Measurements from ENCODE around the gene SLC26A9. TPM values are rescaled to one million over a fixed set of nuclear protein-coding genes. Genes with fewer than 3 reads are reported as not detected.

The SLC26A9 gene
- total and polyA plus RNA-seq, 2 of the 4 experiments (the other 2 are of a cell fraction), result not detected

- Histone ChIP-seq H2BK20ac (ENCODE audit: low read depth, low read length) (no peak overlapping the region), H3K79me1 (ENCODE audit: low read depth in 1 of 2, low read length in 2 of 2) (no peaks in the 10 kb centered on the region), H3K27ac (ENCODE audit: insufficient read depth, low read length) (no peak overlapping the region), H3K23ac (ENCODE audit: low read depth, low read length) (no peak overlapping the region), H3K9ac (ENCODE audit: low read depth, low read length) (no peak overlapping the region), H4K8ac (ENCODE audit: low read depth in 2 of 2, low read length in 2 of 2) (no peak overlapping the region), H3K27me3 (ENCODE audit: control insufficient read depth, insufficient read depth, low read length) (peaks cover 22% of the 10 kb centered on the region), H3K9me3 (ENCODE audit: control insufficient read depth, insufficient read depth, low read length) (no peaks in the 10 kb centered on the region), H3K4me3 (ENCODE audit: insufficient read depth, low read depth, low read length) (no peak overlapping the region), H3K4ac (ENCODE audit: low read depth, low read length) (no peak overlapping the region), H3K9me1 (ENCODE audit: insufficient read depth, low read length) (no peaks in the 10 kb centered on the region; the same call in 1 of the 2 replicates), H4K20me1 (ENCODE audit: insufficient read depth, low read length) (no peaks in the 10 kb centered on the region), H2AFZ (replicated peaks; ENCODE audit: low read length, poor library complexity) (no peak overlapping the region), H4K91ac (ENCODE audit: insufficient read depth, low read depth, low read length) (no peak overlapping the region), H2BK5ac (ENCODE audit: low read depth, low read length, poor library complexity, severe bottlenecking) (no peak overlapping the region), H2AK5ac (ENCODE audit: low read depth, low read length) (no peak overlapping the region), H2BK15ac (ENCODE audit: low read depth, low read length) (no peak overlapping the region), H3K18ac (ENCODE audit: low read depth, low read length) (no peak overlapping the region), H3K4me2 (ENCODE audit: low read depth, low read length) (no peak overlapping the region), H3K36me3 (ENCODE audit: control insufficient read depth, insufficient read depth, low read length) (no peaks in the 10 kb centered on the region), H2BK120ac (ENCODE audit: low read depth, low read length) (no peak overlapping the region), H3K4me1 (ENCODE audit: control insufficient read depth, insufficient read depth, low read length) (no peaks in the 10 kb centered on the region), H3K56ac (ENCODE audit: extremely low read depth, insufficient read depth, low read length) (no peak overlapping the region), H4K5ac (ENCODE audit: low read depth, low read length) (no peak overlapping the region), H2AK9ac (replicated peaks; ENCODE audit: low read depth, low read length, poor library complexity) (no peak overlapping the region), H3K14ac (replicated peaks; ENCODE audit: low read depth, low read length) (no peak overlapping the region)
- ChIA-PET CTCF (interaction anchor here (11.2 kb wide), 1 partner anchor 55 kb away, joined by 161 read pairs; no protein-coding TSS in a partner anchor), POLR2A (ENCODE audit: unreplicated experiment) (no interaction called here)
- DNase-seq (no peak), ATAC-seq (ENCODE audit: low read depth) (no peak)
- no peak for TF ChIP-seq USF2 (IDR thresholded peaks at IDR 0.05; ENCODE audit: low read depth, low read length)
- TF ChIP-seq CEBPB (IDR thresholded peaks at IDR 0.05; ENCODE audit: low read depth, low read length), result no peak
- no CpG with 5 or more reads among the region's 6 CpGs for WGBS, 2 experiments (ENCODE audit: extremely low coverage in 2 of 2, insufficient read length in 1 of 2)
- no TSS peak for BruUV-seq (replicated peaks)
- in situ Hi-C loops (cut with MboI; ENCODE audit: low sequenced_read_pairs), result loop anchor here (25.0 kb wide), 1 partner anchor 261 kb away; no protein-coding TSS in a partner anchor
- dilution Hi-C loops (cut with HindIII; ENCODE audit: low sequenced_read_pairs, unreplicated experiment), result no loop called here
- intact Hi-C loops (cut with micrococcal nuclease), result no loop called here
Measured at GRCh38 chr1:205922806-205923205, 20.4 kb downstream of the SLC26A9 start.
